Stimulated activated CD4-positive, alpha-beta T cell treated with anti-CD3 and anti-CD28 coated beads, Interleukin-2, amount 100 ng/mL, for 24 hours (primary cell): ENCODE results near the gene ZNF446.
A peak's percentile ranks its signal among the peaks of the same experiment; 100 is the strongest.
"Not testable (repeated sequence)": the region's sequence is repeated elsewhere in the genome, so short reads cannot be mapped to it uniquely, and the experiment has no call there.

Experiments used
- DNase-seq, 2 donors: peaks; one replicate each; pipeline ENCODE4 v3.0.0-alpha.2; 2020

ZNF446 gene

GRCh38 chr19:58475714-58476497 lies at the start of gene ZNF446:
Gene ZNF446 (plus strand): TSS chr19:58476352. CDS start chr19:58477219, 867 bp downstream.
- peak; percentile 94 for DNase-seq

- no peak for DNase-seq
These were observed 47.5 kb upstream of the ZNF446 start for GRCh38 chr19:58428617-58429016.

GRCh38 chr19:58429745-58430144 lies 46.4 kb upstream of the ZNF446 start:
- no peak for DNase-seq

GRCh38 chr19:58434217-58434616 lies 41.9 kb upstream of the ZNF446 start:
- DNase-seq: no peak

GRCh38 chr19:58439576-58440554 lies 36.3 kb upstream of the ZNF446 start, which contains the start of gene ZNF132:
Gene ZNF132 (minus strand): TSS chr19:58440153. CDS start chr19:58439821, 332 bp downstream.
- DNase-seq: peak; percentile 90 to 92

- DNase-seq: no peak
These were observed 35.6 kb upstream of the ZNF446 start for GRCh38 chr19:58440556-58440955.

- not testable (repeated sequence) for DNase-seq
These were observed 33.2 kb upstream of the ZNF446 start for GRCh38 chr19:58442986-58443385.

- DNase-seq: not testable (repeated sequence)
These were observed 27.3 kb upstream of the ZNF446 start for GRCh38 chr19:58448860-58449259.

GRCh38 chr19:58449980-58450379 lies 26.2 kb upstream of the ZNF446 start:
- DNase-seq: not testable (repeated sequence)

- DNase-seq: no peak
These were observed 25.2 kb upstream of the ZNF446 start for GRCh38 chr19:58450856-58451357.

- DNase-seq: peak; percentile 97
These were observed 24.6 kb upstream of the ZNF446 start, which contains the start of gene ZNF324B for GRCh38 chr19:58451358-58452101. Gene ZNF324B (plus strand): TSS chr19:58451622. CDS start chr19:58453702, 2,080 bp downstream.

- no peak for DNase-seq
These were observed 22.4 kb upstream of the ZNF446 start for GRCh38 chr19:58453743-58454142.

- no peak for DNase-seq
These were observed 20.8 kb upstream of the ZNF446 start for GRCh38 chr19:58455306-58455705.

- no peak for DNase-seq
These were observed 20.0 kb upstream of the ZNF446 start for GRCh38 chr19:58456111-58456510.

GRCh38 chr19:58460039-58460438 lies 16.1 kb upstream of the ZNF446 start:
- no peak for DNase-seq

- no peak for DNase-seq
These were observed 9.9 kb upstream of the ZNF446 start for GRCh38 chr19:58466089-58466759.

GRCh38 chr19:58466760-58467589 lies 9.2 kb upstream of the ZNF446 start, which contains the start of gene ZNF324:
Gene ZNF324 (plus strand): TSS chr19:58467080. CDS start chr19:58469186, 2,106 bp downstream.
- DNase-seq: peak; percentile 98 to 99

- DNase-seq: no peak
These were observed 7.8 kb upstream of the ZNF446 start for GRCh38 chr19:58468216-58468839.

- no peak for DNase-seq
These were observed 6.7 kb upstream of the ZNF446 start for GRCh38 chr19:58469241-58470013.
